NT2/D1 (cell line): ENCODE results near the gene MPP3.

ENCODE experiments used
- SUZ12 ChIP-seq: IDR thresholded peaks from 2 replicates; pipeline ENCODE4 v1.6.1; 2011; ENCODE audit not compliant: insufficient read length, insufficient read depth; ENCODE audit errors: extremely low read depth
- YY1 ChIP-seq: IDR thresholded peaks from 2 replicates; pipeline ENCODE4 v1.6.1; 2011; ENCODE audit not compliant: insufficient read length, insufficient read depth
- ZNF274 ChIP-seq: IDR thresholded peaks from 2 replicates; pipeline ENCODE4 v1.6.1; 2011; ENCODE audit warnings: mild to moderate bottlenecking, low read depth, low read length

DNA sequence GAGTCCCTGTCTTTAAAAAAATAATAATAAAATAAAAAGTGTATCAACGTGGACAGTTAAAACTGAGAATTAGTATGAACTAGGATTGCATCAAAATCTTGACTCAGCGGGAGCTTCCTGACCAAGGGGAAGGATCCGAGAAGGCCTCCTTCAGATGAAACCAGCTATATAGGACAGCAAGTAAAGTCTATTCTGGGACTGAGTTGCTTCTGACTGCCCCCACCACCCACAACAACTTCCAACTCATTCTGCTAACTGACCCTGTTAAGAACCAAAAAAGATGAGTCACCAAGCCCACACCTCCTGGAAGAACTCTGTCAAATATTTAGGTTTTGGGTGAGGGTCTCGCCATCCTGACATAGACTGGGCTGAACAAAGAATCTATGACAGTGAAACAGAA is 24.9 kb downstream of the MPP3 start:
- no peak for TF ChIP-seq YY1
- no peak for TF ChIP-seq ZNF274
- TF ChIP-seq SUZ12, result no peak
